ENCODE data around the gene RGS19. TPM values are rescaled to one million over a fixed set of nuclear protein-coding genes. Genes with fewer than 3 reads are reported as not detected.

The RGS19 gene
- total RNA-seq, 4 donors from 2014 or later = 12.9 to 35.7 (median 20.1) TPM

DNA sequence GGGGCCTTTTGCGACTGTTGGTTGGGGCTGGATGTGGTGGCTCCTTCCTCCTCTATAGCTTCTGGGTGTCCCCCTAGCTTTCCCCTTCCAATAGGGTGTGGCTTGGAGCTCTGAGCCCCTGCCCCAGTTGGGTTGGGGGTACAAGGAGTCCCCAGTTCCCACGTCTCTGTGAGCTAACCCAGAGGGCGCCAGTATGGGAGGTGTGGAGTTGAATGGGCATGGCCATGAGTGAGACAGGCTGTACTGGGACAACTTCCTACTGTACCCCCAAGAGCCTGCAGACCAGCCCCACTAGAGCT lies 42.2 kb downstream of the RGS19 start:
- no peak for TF ChIP-seq POLR2A (IDR thresholded peaks at IDR 0.05)
- TF ChIP-seq, protein P1, sequence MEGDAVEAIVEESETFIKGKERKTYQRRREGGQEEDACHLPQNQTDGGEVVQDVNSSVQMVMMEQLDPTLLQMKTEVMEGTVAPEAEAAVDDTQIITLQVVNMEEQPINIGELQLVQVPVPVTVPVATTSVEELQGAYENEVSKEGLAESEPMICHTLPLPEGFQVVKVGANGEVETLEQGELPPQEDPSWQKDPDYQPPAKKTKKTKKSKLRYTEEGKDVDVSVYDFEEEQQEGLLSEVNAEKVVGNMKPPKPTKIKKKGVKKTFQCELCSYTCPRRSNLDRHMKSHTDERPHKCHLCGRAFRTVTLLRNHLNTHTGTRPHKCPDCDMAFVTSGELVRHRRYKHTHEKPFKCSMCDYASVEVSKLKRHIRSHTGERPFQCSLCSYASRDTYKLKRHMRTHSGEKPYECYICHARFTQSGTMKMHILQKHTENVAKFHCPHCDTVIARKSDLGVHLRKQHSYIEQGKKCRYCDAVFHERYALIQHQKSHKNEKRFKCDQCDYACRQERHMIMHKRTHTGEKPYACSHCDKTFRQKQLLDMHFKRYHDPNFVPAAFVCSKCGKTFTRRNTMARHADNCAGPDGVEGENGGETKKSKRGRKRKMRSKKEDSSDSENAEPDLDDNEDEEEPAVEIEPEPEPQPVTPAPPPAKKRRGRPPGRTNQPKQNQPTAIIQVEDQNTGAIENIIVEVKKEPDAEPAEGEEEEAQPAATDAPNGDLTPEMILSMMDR (IDR thresholded peaks at IDR 0.05) = no peak
- TF ChIP-seq EP300 (IDR thresholded peaks at IDR 0.05) = no peak
- H3K9me3 ChIP-seq = no peaks in the 10 kb centered on the region
- peaks cover 0 to 46% (median 23%) of the 10 kb centered on the region in 4 donors for H3K4me1 ChIP-seq
- peaks cover 0 to 43% (median 0%) of the 10 kb centered on the region in 3 donors for H3K36me3 ChIP-seq
- WGBS, 2 donors = 71 to 74% methylated on average over 3 of the region's 3 CpGs
- H3K4me3 ChIP-seq = no peak overlapping the region
- H3K27me3 ChIP-seq = peaks cover 0 to 54% of the 10 kb centered on the region in 2 donors
- no peak for DNase-seq (ENCODE audit: low spot score in 2 of 2)
- no peak overlapping the region for H3K27ac ChIP-seq

DNA sequence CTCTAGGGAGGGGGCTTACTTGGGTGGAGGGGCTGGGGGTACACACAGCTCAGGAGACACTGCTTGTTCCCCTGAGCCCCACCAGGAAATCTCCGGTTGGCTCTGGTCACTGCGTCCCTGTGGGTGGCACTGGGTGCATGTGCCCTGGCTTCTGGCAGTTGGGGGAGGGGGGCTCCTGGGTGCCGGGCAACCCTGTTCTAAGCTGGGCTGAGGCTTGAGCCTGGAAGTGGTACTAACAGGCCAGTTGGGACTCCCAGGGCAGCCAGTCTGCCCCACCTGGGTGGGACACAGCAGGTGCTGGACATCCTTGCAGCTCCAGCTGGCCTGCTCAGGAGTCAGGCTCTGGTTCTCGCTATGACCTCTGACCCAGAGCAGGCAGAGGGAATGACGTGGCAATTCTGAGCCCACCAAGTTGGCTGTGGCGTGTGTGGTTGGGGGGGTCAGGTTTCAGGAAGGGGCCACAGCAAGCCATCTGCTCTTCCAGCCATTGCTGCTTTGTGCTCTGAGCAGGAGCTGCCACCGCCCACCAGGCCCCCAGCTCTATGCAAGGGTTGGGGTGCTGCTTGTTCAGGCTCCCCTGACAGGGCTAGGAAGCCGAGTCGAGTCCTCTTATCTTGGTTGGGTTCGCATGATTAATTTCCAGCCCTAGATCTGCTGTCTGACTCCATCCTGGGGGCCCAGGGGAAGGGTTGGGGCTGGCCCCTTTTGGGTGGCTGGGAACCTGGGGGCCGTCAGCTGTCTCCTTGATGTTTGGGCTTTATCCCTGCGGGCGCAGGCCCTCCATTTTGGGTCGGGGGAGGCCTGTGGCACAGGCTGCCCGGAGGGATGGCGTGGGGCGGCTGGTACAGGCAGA lies 42.7 kb downstream of the RGS19 start:
- H3K9me3 ChIP-seq = no peaks in the 10 kb centered on the region
- DNase-seq (ENCODE audit: low spot score in 2 of 2) = no peak
- peaks cover 0 to 49% of the 10 kb centered on the region in 2 donors for H3K27me3 ChIP-seq
- no peak for TF ChIP-seq EP300 (IDR thresholded peaks at IDR 0.05)
- TF ChIP-seq, protein P1 (IDR thresholded peaks at IDR 0.05) = no peak
- TF ChIP-seq POLR2A (IDR thresholded peaks at IDR 0.05) = no peak
- no peak overlapping the region for H3K4me3 ChIP-seq
- H3K36me3 ChIP-seq = peaks cover 0 to 49% (median 0%) of the 10 kb centered on the region in 3 donors
- 59 to 65% methylated on average over 6 to 17 of the region's 17 CpGs for whole genome bisulfite sequencing, 2 donors
- no peak overlapping the region for H3K27ac ChIP-seq
- peaks cover 0 to 40% (median 17%) of the 10 kb centered on the region in 4 donors for H3K4me1 ChIP-seq

DNA sequence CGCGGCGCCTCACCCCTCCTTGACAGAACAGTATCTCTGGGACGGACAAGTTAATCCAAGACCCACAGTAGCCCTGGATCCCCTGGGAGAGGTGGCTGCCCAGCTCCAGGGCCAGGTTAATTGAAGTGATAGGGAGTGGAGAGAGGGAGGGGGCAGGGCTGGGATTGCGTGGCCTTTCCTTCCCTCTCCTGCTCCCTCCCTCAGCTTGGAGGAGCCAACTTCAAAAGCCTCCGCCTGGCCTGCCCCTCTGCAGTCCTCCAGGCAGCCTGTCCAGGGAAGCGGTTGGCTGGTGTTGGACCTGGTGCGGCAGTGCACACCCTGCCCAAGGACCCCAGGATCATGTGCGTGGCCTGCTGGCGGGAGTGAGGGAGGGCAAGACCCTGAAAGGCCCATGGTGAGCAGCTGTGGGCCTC lies 43.4 kb downstream of the RGS19 start, which contains the start of gene C20orf204:
Gene C20orf204 (plus strand): TSS at position 250 of the 413 bp plus-strand sequence. CDS start 142 bp downstream, at position 392.
- Histone ChIP-seq H3K27me3 (peaks cover 0 to 42% of the 10 kb centered on the region in 2 donors), H3K9me3 (no peaks in the 10 kb centered on the region), H3K36me3 (peaks cover 0 to 55% (median under 1%) of the 10 kb centered on the region in 3 donors), H3K4me1 (peaks cover 0 to 34% (median 11%) of the 10 kb centered on the region in 4 donors), H3K27ac (no peak within 1 kb of the TSS), H3K4me3 (no peak within 1 kb of the TSS)
- no peak for DNase-seq (ENCODE audit: low spot score in 2 of 2)
- WGBS, 2 donors = 73 to 79% methylated on average over 7 to 10 of the region's 10 CpGs
- no peak for TF ChIP-seq EP300 (IDR thresholded peaks at IDR 0.05)
- TF ChIP-seq POLR2A (IDR thresholded peaks at IDR 0.05) = no peak
- TF ChIP-seq, protein P1 (IDR thresholded peaks at IDR 0.05) = no peak

DNA sequence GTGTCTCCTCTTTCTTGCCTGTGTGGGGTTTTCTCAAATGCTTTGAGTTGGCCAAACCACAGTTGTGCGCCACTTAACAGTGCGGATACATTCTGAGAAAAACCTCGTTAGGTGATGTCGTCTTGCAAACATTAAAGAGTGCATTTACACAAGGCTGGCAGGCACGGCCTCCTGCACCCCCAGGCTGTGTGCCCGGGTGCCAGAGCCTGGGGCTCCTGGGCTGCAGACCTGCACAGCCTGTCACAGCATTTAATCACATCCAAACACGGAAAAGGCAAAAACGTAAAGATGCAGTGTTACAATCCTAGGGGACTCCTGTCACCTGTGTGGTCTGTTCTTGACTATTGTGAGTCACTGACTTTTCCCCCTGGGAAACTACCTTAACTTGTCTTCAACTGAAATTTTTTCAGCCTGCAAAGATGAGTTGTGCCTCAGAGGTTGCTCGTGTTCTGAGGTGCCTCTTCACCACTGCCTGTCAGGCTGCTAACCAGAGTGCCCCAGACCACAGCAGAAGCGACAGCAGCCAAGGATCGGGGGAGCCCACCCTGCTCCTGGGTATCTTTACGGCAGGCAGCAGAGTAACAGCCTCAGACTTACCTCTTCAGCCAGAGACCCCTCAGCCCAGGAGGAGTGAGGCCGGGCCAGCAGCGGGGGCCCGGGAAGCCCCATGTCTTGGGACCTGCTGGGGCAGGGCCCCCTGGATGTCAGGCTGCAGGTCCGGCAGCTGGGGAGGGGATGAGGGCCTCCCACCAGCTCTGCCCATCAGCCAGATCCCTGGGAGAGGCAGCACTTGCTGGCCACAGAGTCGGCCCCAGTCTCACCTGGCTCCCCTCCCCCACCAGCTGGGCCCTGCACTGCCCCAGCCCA lies 44.0 kb downstream of the RGS19 start:
- Histone ChIP-seq H3K27ac (no peak overlapping the region), H3K4me3 (no peak overlapping the region), H3K9me3 (no peaks in the 10 kb centered on the region), H3K27me3 (peaks cover 0 to 36% of the 10 kb centered on the region in 2 donors), H3K4me1 (peaks cover 0 to 28% (median 10%) of the 10 kb centered on the region in 4 donors), H3K36me3 (peaks cover 0 to 62% (median 6%) of the 10 kb centered on the region in 3 donors)
- TF ChIP-seq EP300 (IDR thresholded peaks at IDR 0.05) (no peak), POLR2A (IDR thresholded peaks at IDR 0.05) (no peak)
- TF ChIP-seq, protein P1 (IDR thresholded peaks at IDR 0.05) = no peak
- WGBS, 2 donors = 72 to 85% methylated on average over 12 to 16 of the region's 17 CpGs
- DNase-seq (ENCODE audit: low spot score in 2 of 2) = no peak
